ENCODE data around the gene EFEMP1.

GRCh38 chr2:55949211-55949610, 25.6 kb upstream of the EFEMP1 start:
- TF ChIP-seq YY1 (IDR thresholded peaks at IDR 0.05; ENCODE audit: low read depth): no peak
- TF ChIP-seq GATA2 (CRISPR knock-in tag; IDR thresholded peaks at IDR 0.05): no peak
- TF ChIP-seq POLR2AphosphoS5 (IDR thresholded peaks at IDR 0.05; ENCODE audit: low read depth, low read length): no peak
- no peak for TF ChIP-seq SMC3 (IDR thresholded peaks at IDR 0.05; ENCODE audit: low read depth, low read length)
- TF ChIP-seq, protein P1, sequence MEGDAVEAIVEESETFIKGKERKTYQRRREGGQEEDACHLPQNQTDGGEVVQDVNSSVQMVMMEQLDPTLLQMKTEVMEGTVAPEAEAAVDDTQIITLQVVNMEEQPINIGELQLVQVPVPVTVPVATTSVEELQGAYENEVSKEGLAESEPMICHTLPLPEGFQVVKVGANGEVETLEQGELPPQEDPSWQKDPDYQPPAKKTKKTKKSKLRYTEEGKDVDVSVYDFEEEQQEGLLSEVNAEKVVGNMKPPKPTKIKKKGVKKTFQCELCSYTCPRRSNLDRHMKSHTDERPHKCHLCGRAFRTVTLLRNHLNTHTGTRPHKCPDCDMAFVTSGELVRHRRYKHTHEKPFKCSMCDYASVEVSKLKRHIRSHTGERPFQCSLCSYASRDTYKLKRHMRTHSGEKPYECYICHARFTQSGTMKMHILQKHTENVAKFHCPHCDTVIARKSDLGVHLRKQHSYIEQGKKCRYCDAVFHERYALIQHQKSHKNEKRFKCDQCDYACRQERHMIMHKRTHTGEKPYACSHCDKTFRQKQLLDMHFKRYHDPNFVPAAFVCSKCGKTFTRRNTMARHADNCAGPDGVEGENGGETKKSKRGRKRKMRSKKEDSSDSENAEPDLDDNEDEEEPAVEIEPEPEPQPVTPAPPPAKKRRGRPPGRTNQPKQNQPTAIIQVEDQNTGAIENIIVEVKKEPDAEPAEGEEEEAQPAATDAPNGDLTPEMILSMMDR (IDR thresholded peaks at IDR 0.05): no peak
- TF ChIP-seq EZH2phosphoT487 (IDR thresholded peaks at IDR 0.05; ENCODE audit: borderline replicate concordance, low read depth): no peak
- TF ChIP-seq NFIC (IDR thresholded peaks at IDR 0.05; ENCODE audit: borderline replicate concordance): no peak
- TF ChIP-seq SIN3A (IDR thresholded peaks at IDR 0.05; ENCODE audit: borderline replicate concordance, low read depth, low read length): no peak
- no peak for TF ChIP-seq FOSL2 (IDR thresholded peaks at IDR 0.05; ENCODE audit: borderline replicate concordance, low read depth)
- TF ChIP-seq, protein P2, sequence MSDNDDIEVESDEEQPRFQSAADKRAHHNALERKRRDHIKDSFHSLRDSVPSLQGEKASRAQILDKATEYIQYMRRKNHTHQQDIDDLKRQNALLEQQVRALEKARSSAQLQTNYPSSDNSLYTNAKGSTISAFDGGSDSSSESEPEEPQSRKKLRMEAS (IDR thresholded peaks at IDR 0.05; ENCODE audit: low read depth): no peak
- no peak for TF ChIP-seq RCOR1 (IDR thresholded peaks at IDR 0.05; ENCODE audit: low read length)
- TF ChIP-seq EP300 (IDR thresholded peaks at IDR 0.05; ENCODE audit: borderline replicate concordance in 1 of 2, low read depth in 1 of 2, low read length in 1 of 2): no peak
- no peak for TF ChIP-seq GABPA (IDR thresholded peaks at IDR 0.05; ENCODE audit: low read depth)

All from SK-N-SH (cell line).